Common myeloid progenitor, CD34-positive (primary cell): ENCODE results near the gene C1orf174.

Experiments
- CTCF ChIA-PET: fragments of 350-600 bp; sonication (Branson Sonifier 250); formaldehyde crosslinking; loops from one replicate; lab custom pipeline; 2021; ENCODE audit warnings: antibody characterized with exemption; lab: Charles Lee
- POLR2A ChIA-PET: fragments of 350-600 bp; sonication (Branson Sonifier 250); formaldehyde crosslinking; loops from one replicate; lab custom pipeline; 2021; ENCODE audit warnings: antibody characterized with exemption; lab: Charles Lee
- DNase-seq, 3 donors: peaks; one replicate each; pipeline versions ENCODE4 v3.0.0 to v3.0.0-alpha.2; 2013
- H3K27ac ChIP-seq, 2 experiments: 1 replicate in 1 of 2; 2 replicates in 1 of 2; pipeline ENCODE4 v1.7.0; 2013; ENCODE audit warnings: inconsistent platforms in 2 of 2, low read length in 2 of 2, mild to moderate bottlenecking in 2 of 2, low read depth in 1 of 2, moderate library complexity in 1 of 2; ENCODE audit not compliant: severe bottlenecking in 2 of 2, insufficient read depth in 1 of 2, poor library complexity in 1 of 2
- H3K27me3 ChIP-seq, 5 experiments: replicated peaks in 2 of 5; 1 replicate in 3 of 5; 2 replicates in 2 of 5; pipeline versions ENCODE4 v1.6.1 to v1.7.0; 2013; ENCODE audit warnings: low read length in 4 of 5, mild to moderate bottlenecking in 2 of 5, moderate library complexity in 2 of 5, inconsistent platforms in 1 of 5; ENCODE audit not compliant: insufficient read depth in 5 of 5, control insufficient read depth in 4 of 5
- H3K36me3 ChIP-seq, 4 experiments: 1 replicate in 2 of 4; 2 replicates in 2 of 4; pipeline versions ENCODE4 v1.6.1 to v1.7.0; 2013; ENCODE audit warnings: low read length in 3 of 4, control low read depth in 1 of 4, mild to moderate bottlenecking in 1 of 4; ENCODE audit not compliant: control insufficient read depth in 4 of 4, insufficient read depth in 4 of 4
- H3K4me1 ChIP-seq, 4 experiments: 1 replicate in 3 of 4; 2 replicates in 1 of 4; pipeline versions ENCODE4 v1.6.1 to v1.7.1; 2013; ENCODE audit warnings: low read length in 3 of 4, mild to moderate bottlenecking in 3 of 4, control low read depth in 1 of 4, inconsistent platforms in 1 of 4, moderate library complexity in 1 of 4; ENCODE audit not compliant: control insufficient read depth in 4 of 4, insufficient read depth in 4 of 4; ENCODE audit errors: control extremely low read depth in 1 of 4
- H3K4me3 ChIP-seq, 7 experiments: 1 replicate in 4 of 7; 2 replicates in 3 of 7; pipeline versions ENCODE4 v1.5.1 to v1.7.0; 2013; ENCODE audit warnings: mild to moderate bottlenecking in 7 of 7, low read length in 6 of 7, moderate library complexity in 6 of 7, inconsistent platforms in 2 of 7, low read depth in 2 of 7, control low read depth in 1 of 7; ENCODE audit not compliant: insufficient read depth in 4 of 7, control insufficient read depth in 1 of 7; ENCODE audit errors: extremely low read depth in 1 of 7
- H3K9me3 ChIP-seq, 5 experiments: 1 replicate in 4 of 5; 2 replicates in 1 of 5; pipeline versions ENCODE4 v1.6.1 to v1.7.1; 2013; ENCODE audit warnings: low read length in 4 of 5, mild to moderate bottlenecking in 2 of 5, inconsistent platforms in 1 of 5, low read depth in 1 of 5, moderate library complexity in 1 of 5; ENCODE audit not compliant: control insufficient read depth in 4 of 5, insufficient read depth in 2 of 5; ENCODE audit errors: control extremely low read depth in 1 of 5
- WGBS: methylation state at CpG from one replicate; pipeline ENCODE4 v1.1.5; 2013; ENCODE audit not compliant: insufficient coverage; 5-methylcytosine and 5-hydroxymethylcytosine counted together

Gene C1orf174

DNA sequence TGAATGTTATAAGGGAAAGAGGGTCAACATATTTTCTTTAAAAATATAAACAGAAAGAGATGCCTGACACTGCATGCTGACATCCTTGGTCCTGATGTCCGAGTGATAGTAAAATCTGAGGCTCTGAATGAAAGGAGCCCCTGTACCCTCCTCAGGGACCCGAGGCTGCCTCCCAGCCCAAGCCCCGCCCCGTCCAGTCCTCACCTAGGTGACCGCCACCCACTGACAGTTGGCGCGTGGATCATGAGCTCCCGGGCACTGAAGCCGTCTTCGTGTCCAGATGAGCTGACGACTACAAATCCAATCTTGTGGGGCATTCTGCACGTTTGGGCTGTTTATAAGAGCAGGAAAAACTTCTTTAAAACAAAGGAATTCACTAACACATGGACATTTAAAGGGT is 48.0 kb downstream of the C1orf174 start:
- Histone ChIP-seq H3K36me3 (peaks cover 7 to 26% (median 21%) of the 10 kb centered on the region in 4 experiments), H3K4me3 (no peak overlapping the region), H3K27me3 (no peaks in the 10 kb centered on the region), H3K4me1 (peaks cover 3 to 14% (median 10%) of the 10 kb centered on the region in 4 experiments), H3K9me3 (no peaks in the 10 kb centered on the region), H3K27ac (no peak overlapping the region)
- POLR2A ChIA-PET, result no interaction called here
- CTCF ChIA-PET, result no interaction called here
- 95% methylated on average over 11 of the region's 12 CpGs for WGBS
- DNase-seq, result no peak

GRCh38 chr1:3851292-3851691 is 48.8 kb downstream of the C1orf174 start:
- ChIA-PET CTCF (no interaction called here), POLR2A (no interaction called here)
- no peaks in the 10 kb centered on the region for H3K27me3 ChIP-seq
- no peak overlapping the region for H3K4me3 ChIP-seq
- no peak for DNase-seq
- peaks cover 7 to 27% (median 22%) of the 10 kb centered on the region in 4 experiments for H3K36me3 ChIP-seq
- no peaks in the 10 kb centered on the region for H3K9me3 ChIP-seq
- 100% methylated on average over 3 of the region's 6 CpGs for WGBS
- no peak overlapping the region for H3K27ac ChIP-seq
- H3K4me1 ChIP-seq, result peaks cover 1 to 13% (median 9%) of the 10 kb centered on the region in 4 experiments

- DNase-seq, result no peak
- H3K4me3 ChIP-seq, result no peak overlapping the region
- POLR2A ChIA-PET, result no interaction called here
- H3K27me3 ChIP-seq, result no peaks in the 10 kb centered on the region
- peaks cover 7 to 27% (median 22%) of the 10 kb centered on the region in 4 experiments for H3K36me3 ChIP-seq
- H3K4me1 ChIP-seq, result peaks cover 0 to 8% (median 5%) of the 10 kb centered on the region in 4 experiments
- WGBS, result 85% methylated on average over 10 of the region's 12 CpGs
- H3K27ac ChIP-seq, result no peak overlapping the region
- CTCF ChIA-PET, result no interaction called here
- H3K9me3 ChIP-seq, result no peaks in the 10 kb centered on the region
Measured at GRCh38 chr1:3850857-3851256, 49.2 kb downstream of the C1orf174 start.

DNA sequence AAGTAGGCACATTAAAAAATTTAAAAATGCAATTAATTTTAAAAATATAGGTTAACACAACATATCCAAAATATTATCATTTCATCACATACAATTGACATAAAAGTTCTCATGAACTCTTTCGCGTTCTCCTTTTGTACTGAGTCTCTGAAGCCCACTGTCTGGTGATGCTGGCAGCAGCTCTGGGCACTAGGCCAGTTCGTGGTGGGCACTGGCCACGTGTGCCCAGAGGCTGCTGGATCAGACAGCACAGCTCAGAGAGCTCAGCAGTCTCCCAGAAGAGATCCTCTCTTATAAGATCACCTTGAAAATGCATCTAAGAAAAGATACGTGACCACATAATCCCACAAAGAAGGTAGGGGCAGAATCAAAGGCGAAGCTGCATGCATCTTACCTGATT is 53.0 kb downstream of the C1orf174 start:
- POLR2A ChIA-PET, result interaction anchor here (1.2 kb wide), 1 partner anchor 10 kb away, joined by 3 read pairs; the partner anchor contains the start of gene DFFB
- H3K4me1 ChIP-seq, result peaks cover 0 to 8% (median under 1%) of the 10 kb centered on the region in 4 experiments

GRCh38 chr1:3846541-3846940 is 53.5 kb downstream of the C1orf174 start:
- H3K4me3 ChIP-seq, result no peak overlapping the region
- peaks cover 0 to 8% (median under 1%) of the 10 kb centered on the region in 4 experiments for H3K4me1 ChIP-seq
- H3K9me3 ChIP-seq, result no peaks in the 10 kb centered on the region
- CTCF ChIA-PET, result interaction anchor here (1.0 to 1.8 kb wide), 3 partner anchors 11 to 50 kb away, joined by 3 to 4 read pairs (median 3); partner anchors contain the start of genes CEP104 and DFFB
- no peaks in the 10 kb centered on the region for H3K27me3 ChIP-seq
- no peak for DNase-seq
- WGBS, result 100% methylated on average over 2 of the region's 3 CpGs
- peaks cover 8 to 35% (median 23%) of the 10 kb centered on the region in 4 experiments for H3K36me3 ChIP-seq
- POLR2A ChIA-PET, result interaction anchor here (1.2 kb wide), 1 partner anchor 11 kb away, joined by 3 read pairs; the partner anchor contains the start of gene DFFB
- no peak overlapping the region for H3K27ac ChIP-seq

More for the DNA sequence above, 53.0 kb downstream of the C1orf174 start:
- H3K4me3 ChIP-seq, result no peak overlapping the region
- peaks cover 8 to 36% (median 25%) of the 10 kb centered on the region in 4 experiments for H3K36me3 ChIP-seq
- no peak for DNase-seq
- no peaks in the 10 kb centered on the region for H3K9me3 ChIP-seq
- 84% methylated on average over 4 of the region's 6 CpGs for WGBS
- CTCF ChIA-PET, result interaction anchor here (1.0 to 1.8 kb wide), 4 partner anchors 9 to 49 kb away, joined by 3 to 4 read pairs (median 4); partner anchors contain the start of genes CEP104 and DFFB
- H3K27ac ChIP-seq, result no peak overlapping the region
- H3K27me3 ChIP-seq, result no peaks in the 10 kb centered on the region

DNA sequence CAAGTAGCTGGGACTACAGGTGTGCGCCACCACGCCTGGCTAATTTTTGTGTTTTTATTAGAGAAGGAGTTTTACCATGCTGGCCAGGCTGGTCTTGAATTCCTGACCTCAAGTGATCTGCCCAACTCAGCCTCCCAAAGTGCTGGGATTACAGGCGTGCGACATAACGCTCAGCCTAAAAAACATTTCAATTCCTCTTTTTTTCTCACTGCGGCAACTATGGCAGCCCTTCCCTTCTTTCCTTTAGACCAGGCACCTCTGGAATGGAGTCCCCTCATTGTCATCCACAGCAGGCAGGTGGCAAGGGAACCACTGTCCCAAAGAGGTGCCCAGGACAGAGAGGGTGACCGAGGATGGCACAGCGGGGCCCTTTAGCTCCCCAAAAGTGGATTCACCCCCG is 57.2 kb downstream of the C1orf174 start:
- peak in 1 of 3 donors; percentile 13 for DNase-seq
- H3K36me3 ChIP-seq, result peaks cover 9 to 49% (median 26%) of the 10 kb centered on the region in 4 experiments

GRCh38 chr1:3841491-3841890 is 58.6 kb downstream of the C1orf174 start:
- DNase-seq, result no peak
- ChIA-PET POLR2A (no interaction called here), CTCF (interaction anchor here (1.2 kb wide), 1 partner anchor 13 kb away, joined by 3 read pairs; no protein-coding TSS in a partner anchor)
- Histone ChIP-seq H3K27ac (no peak overlapping the region), H3K9me3 (peaks cover 0 to 13% (median 11%) of the 10 kb centered on the region in 5 experiments), H3K27me3 (no peaks in the 10 kb centered on the region), H3K36me3 (peaks cover 20 to 56% (median 35%) of the 10 kb centered on the region in 4 experiments), H3K4me3 (no peak overlapping the region), H3K4me1 (peaks cover 0 to 8% (median under 1%) of the 10 kb centered on the region in 4 experiments)
- WGBS, result 100% methylated on average over 5 of the region's 7 CpGs

More for the DNA sequence above, 57.2 kb downstream of the C1orf174 start:
- Histone ChIP-seq H3K27ac (no peak overlapping the region), H3K4me3 (no peak overlapping the region), H3K4me1 (peaks cover 0 to 8% (median under 1%) of the 10 kb centered on the region in 4 experiments), H3K27me3 (no peaks in the 10 kb centered on the region), H3K9me3 (peaks cover 0 to 3% (median 0%) of the 10 kb centered on the region in 5 experiments)
- WGBS, result 77% methylated on average over 5 of the region's 9 CpGs
- CTCF ChIA-PET, result no interaction called here
- POLR2A ChIA-PET, result no interaction called here
